DOHH2 (cell line): Measurements from ENCODE around the gene SLC16A6.

Experiments used
- EZH2phosphoT487 ChIP-seq: fragments of 200-600 bp; sonication (generic); IDR thresholded peaks from 2 replicates; pipeline ENCODE4 v1.6.1; 2017; ENCODE audit warnings: borderline replicate concordance, mild to moderate bottlenecking, antibody characterized with exemption, low read length, moderate library complexity, mixed read lengths
- TF ChIP-seq, protein P1 (sequence below): fragments of 200-600 bp; sonication (generic); IDR thresholded peaks from one replicate; pipeline ENCODE4 v1.5.1; 2014; ENCODE audit warnings: antibody characterized with exemption, mild to moderate bottlenecking, low read depth, low read length; ENCODE audit not compliant: poor library complexity, severe bottlenecking

- TF ChIP-seq, protein P1, sequence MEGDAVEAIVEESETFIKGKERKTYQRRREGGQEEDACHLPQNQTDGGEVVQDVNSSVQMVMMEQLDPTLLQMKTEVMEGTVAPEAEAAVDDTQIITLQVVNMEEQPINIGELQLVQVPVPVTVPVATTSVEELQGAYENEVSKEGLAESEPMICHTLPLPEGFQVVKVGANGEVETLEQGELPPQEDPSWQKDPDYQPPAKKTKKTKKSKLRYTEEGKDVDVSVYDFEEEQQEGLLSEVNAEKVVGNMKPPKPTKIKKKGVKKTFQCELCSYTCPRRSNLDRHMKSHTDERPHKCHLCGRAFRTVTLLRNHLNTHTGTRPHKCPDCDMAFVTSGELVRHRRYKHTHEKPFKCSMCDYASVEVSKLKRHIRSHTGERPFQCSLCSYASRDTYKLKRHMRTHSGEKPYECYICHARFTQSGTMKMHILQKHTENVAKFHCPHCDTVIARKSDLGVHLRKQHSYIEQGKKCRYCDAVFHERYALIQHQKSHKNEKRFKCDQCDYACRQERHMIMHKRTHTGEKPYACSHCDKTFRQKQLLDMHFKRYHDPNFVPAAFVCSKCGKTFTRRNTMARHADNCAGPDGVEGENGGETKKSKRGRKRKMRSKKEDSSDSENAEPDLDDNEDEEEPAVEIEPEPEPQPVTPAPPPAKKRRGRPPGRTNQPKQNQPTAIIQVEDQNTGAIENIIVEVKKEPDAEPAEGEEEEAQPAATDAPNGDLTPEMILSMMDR = no peak
- no peak for TF ChIP-seq EZH2phosphoT487
Observed at GRCh38 chr17:68231541-68231940, 59.4 kb downstream of the SLC16A6 start.
